Effector memory CD8-positive, alpha-beta T cell (primary cell): ENCODE data around the gene ABLIM2.
A peak's percentile ranks its signal among the peaks of the same experiment; 100 is the strongest.

Experiments
- ATAC-seq: fragments of 150-1000 bp; cut with Tn5 transposase; replicated peaks from 2 replicates; pipeline ENCODE4 v1.10.0; 2021; ENCODE audit warnings: mild to moderate bottlenecking, moderate library complexity
- DNase-seq, 3 experiments: peaks; one replicate each; pipeline ENCODE4 v3.0.0; 2021
- H3K27ac Mint-ChIP-seq, 2 donors: one replicate each; pipeline ENCODE4 v1.8.0; 2022; ENCODE audit warnings: mild to moderate bottlenecking in 2 of 2, mixed read lengths in 2 of 2, moderate library complexity in 2 of 2
- H3K27me3 Mint-ChIP-seq, 2 donors: one replicate each; pipeline ENCODE4 v1.8.0; 2022; ENCODE audit warnings: mixed read lengths in 2 of 2
- H3K36me3 Mint-ChIP-seq: one replicate; pipeline ENCODE4 v1.8.0; 2022; ENCODE audit warnings: mild to moderate bottlenecking, moderate library complexity, mixed read lengths; ENCODE audit not compliant: insufficient read depth
- H3K4me1 Mint-ChIP-seq, 2 donors: one replicate each; pipeline ENCODE4 v1.8.0; 2022; ENCODE audit warnings: low read depth in 2 of 2, mixed read lengths in 2 of 2
- H3K4me3 Mint-ChIP-seq, 2 donors: one replicate each; pipeline ENCODE4 v1.8.0; 2022; ENCODE audit warnings: mild to moderate bottlenecking in 2 of 2, mixed read lengths in 2 of 2, moderate library complexity in 2 of 2
- H3K9me3 Mint-ChIP-seq, 2 donors: one replicate each; pipeline ENCODE4 v1.8.0; 2022; ENCODE audit warnings: mixed read lengths in 2 of 2

The ABLIM2 gene

GRCh38 chr4:8037150-8037769 is 121.4 kb downstream of the ABLIM2 start:
- ATAC-seq: no peak
- Mint-ChIP-seq H3K36me3 (peaks cover 3% of the 10 kb centered on the region), H3K4me1 (peaks cover 7 to 11% of the 10 kb centered on the region in 2 donors), H3K9me3 (no peaks in the 10 kb centered on the region), H3K27ac (no peak overlapping the region), H3K4me3 (no peak overlapping the region), H3K27me3 (peaks cover 0 to 29% of the 10 kb centered on the region in 2 donors)
- no peak for DNase-seq

- H3K4me1 Mint-ChIP-seq: peaks cover 7 to 11% of the 10 kb centered on the region in 2 donors
- H3K27me3 Mint-ChIP-seq: peaks cover 0 to 28% of the 10 kb centered on the region in 2 donors
- peaks cover 3% of the 10 kb centered on the region for H3K36me3 Mint-ChIP-seq
- ATAC-seq (peak; percentile 47), DNase-seq (no peak)
- peak overlapping the region; percentile 33 to 62 for H3K4me3 Mint-ChIP-seq
- H3K9me3 Mint-ChIP-seq: no peaks in the 10 kb centered on the region
- peak overlapping the region in 1 of 2 donors; percentile 24 for H3K27ac Mint-ChIP-seq
Observed at GRCh38 chr4:8035371-8035780, 123.2 kb downstream of the ABLIM2 start.

- peaks cover 7 to 11% of the 10 kb centered on the region in 2 donors for H3K4me1 Mint-ChIP-seq
- H3K36me3 Mint-ChIP-seq: peaks cover 3% of the 10 kb centered on the region
- no peak for DNase-seq
- no peak overlapping the region for H3K27ac Mint-ChIP-seq
- H3K27me3 Mint-ChIP-seq: peaks cover 0 to 14% of the 10 kb centered on the region in 2 donors
- no peaks in the 10 kb centered on the region for H3K9me3 Mint-ChIP-seq
- no peak overlapping the region for H3K4me3 Mint-ChIP-seq
- ATAC-seq: no peak
Observed at GRCh38 chr4:8033829-8034528, 124.6 kb downstream of the ABLIM2 start.

GRCh38 chr4:8033067-8033755 is 125.4 kb downstream of the ABLIM2 start:
- no peak overlapping the region for H3K4me3 Mint-ChIP-seq
- peaks cover 7 to 11% of the 10 kb centered on the region in 2 donors for H3K4me1 Mint-ChIP-seq
- H3K27me3 Mint-ChIP-seq: peaks cover 0 to 7% of the 10 kb centered on the region in 2 donors
- no peak overlapping the region for H3K27ac Mint-ChIP-seq
- peaks cover 3% of the 10 kb centered on the region for H3K36me3 Mint-ChIP-seq
- ATAC-seq (no peak), DNase-seq (no peak)
- H3K9me3 Mint-ChIP-seq: no peaks in the 10 kb centered on the region

GRCh38 chr4:8032381-8032780 is 126.2 kb downstream of the ABLIM2 start:
- ATAC-seq (no peak), DNase-seq (no peak)
- Mint-ChIP-seq H3K36me3 (peaks cover 3% of the 10 kb centered on the region), H3K27ac (no peak overlapping the region), H3K9me3 (no peaks in the 10 kb centered on the region), H3K4me1 (peaks cover 7 to 11% of the 10 kb centered on the region in 2 donors), H3K27me3 (peaks cover 0 to 7% of the 10 kb centered on the region in 2 donors), H3K4me3 (no peak overlapping the region)

GRCh38 chr4:8030121-8030781 is 128.4 kb downstream of the ABLIM2 start:
- H3K27ac Mint-ChIP-seq: no peak overlapping the region
- DNase-seq: no peak
- peaks cover 2% of the 10 kb centered on the region for H3K36me3 Mint-ChIP-seq
- peaks cover 3 to 4% of the 10 kb centered on the region in 2 donors for H3K4me1 Mint-ChIP-seq
- ATAC-seq: no peak
- H3K9me3 Mint-ChIP-seq: no peaks in the 10 kb centered on the region
- H3K27me3 Mint-ChIP-seq: peaks cover 0 to 3% of the 10 kb centered on the region in 2 donors
- H3K4me3 Mint-ChIP-seq: no peak overlapping the region

- H3K4me1 Mint-ChIP-seq: no peaks in the 10 kb centered on the region
- H3K9me3 Mint-ChIP-seq: no peaks in the 10 kb centered on the region
- no peaks in the 10 kb centered on the region for H3K27me3 Mint-ChIP-seq
- no peaks in the 10 kb centered on the region for H3K36me3 Mint-ChIP-seq
- no peak overlapping the region for H3K4me3 Mint-ChIP-seq
- H3K27ac Mint-ChIP-seq: no peak overlapping the region
- DNase-seq (no peak), ATAC-seq (no peak)
Observed at GRCh38 chr4:8029689-8030088, 128.9 kb downstream of the ABLIM2 start.

GRCh38 chr4:8028884-8029568 is 129.6 kb downstream of the ABLIM2 start:
- Mint-ChIP-seq H3K9me3 (no peaks in the 10 kb centered on the region), H3K36me3 (no peaks in the 10 kb centered on the region), H3K4me1 (no peaks in the 10 kb centered on the region), H3K27me3 (no peaks in the 10 kb centered on the region), H3K27ac (no peak overlapping the region), H3K4me3 (no peak overlapping the region)
- DNase-seq (no peak), ATAC-seq (no peak)

GRCh38 chr4:8028368-8028767 is 130.2 kb downstream of the ABLIM2 start:
- Mint-ChIP-seq H3K4me1 (no peaks in the 10 kb centered on the region), H3K27ac (no peak overlapping the region), H3K4me3 (no peak overlapping the region), H3K36me3 (no peaks in the 10 kb centered on the region), H3K27me3 (no peaks in the 10 kb centered on the region), H3K9me3 (no peaks in the 10 kb centered on the region)
- ATAC-seq (no peak), DNase-seq (no peak)

- Mint-ChIP-seq H3K4me1 (no peaks in the 10 kb centered on the region), H3K9me3 (no peaks in the 10 kb centered on the region), H3K27me3 (peaks cover 0 to 1% of the 10 kb centered on the region in 2 donors), H3K36me3 (no peaks in the 10 kb centered on the region), H3K4me3 (no peak overlapping the region), H3K27ac (no peak overlapping the region)
- ATAC-seq (no peak), DNase-seq (no peak)
Observed at GRCh38 chr4:8026453-8026852, 132.2 kb downstream of the ABLIM2 start.

- Mint-ChIP-seq H3K27ac (no peak overlapping the region), H3K36me3 (no peaks in the 10 kb centered on the region), H3K9me3 (no peaks in the 10 kb centered on the region), H3K4me3 (no peak overlapping the region), H3K4me1 (peaks cover 0 to 2% of the 10 kb centered on the region in 2 donors), H3K27me3 (peaks cover 0 to 6% of the 10 kb centered on the region in 2 donors)
- ATAC-seq (no peak), DNase-seq (no peak)
Observed at GRCh38 chr4:8025668-8026067, 132.9 kb downstream of the ABLIM2 start.

- no peaks in the 10 kb centered on the region for H3K36me3 Mint-ChIP-seq
- H3K27me3 Mint-ChIP-seq: peaks cover 0 to 6% of the 10 kb centered on the region in 2 donors
- no peak for ATAC-seq
- H3K9me3 Mint-ChIP-seq: no peaks in the 10 kb centered on the region
- no peak overlapping the region for H3K4me3 Mint-ChIP-seq
- DNase-seq: no peak
- H3K4me1 Mint-ChIP-seq: peaks cover 0 to 5% of the 10 kb centered on the region in 2 donors
- H3K27ac Mint-ChIP-seq: no peak overlapping the region
Observed at GRCh38 chr4:8024073-8024786, 134.4 kb downstream of the ABLIM2 start.
